CD4-positive, alpha-beta memory T cell (primary cell): ENCODE data around the gene CNGB1. TPM values are rescaled to one million over a fixed set of nuclear protein-coding genes. Genes with fewer than 3 reads are reported as not detected.

Source experiments
- CTCF ChIA-PET: fragments of 350-600 bp; sonication (Branson Sonifier 250); formaldehyde crosslinking; loops from one replicate; lab custom pipeline; 2021; ENCODE audit warnings: inconsistent platforms; ENCODE audit not compliant: partially characterized antibody; lab: Charles Lee
- POLR2A ChIA-PET: fragments of 350-600 bp; sonication (Branson Sonifier 250); formaldehyde crosslinking; loops from one replicate; lab custom pipeline; 2021; ENCODE audit not compliant: partially characterized antibody; lab: Charles Lee
- DNase-seq, 5 donors: peaks; one replicate each; pipeline versions ENCODE4 v3.0.0 to v3.0.0-alpha.2; 2020 to 2022; ENCODE audit warnings: mixed read lengths in 1 of 5
- H3K27ac ChIP-seq: one replicate; pipeline ENCODE4 v1.7.0; 2013; ENCODE audit warnings: low read depth, low read length
- H3K27me3 ChIP-seq: 2 replicates; pipeline ENCODE4 v1.7.0; 2013; ENCODE audit warnings: mild to moderate bottlenecking, low read length, moderate library complexity; ENCODE audit not compliant: insufficient read depth
- H3K36me3 ChIP-seq: 2 replicates; pipeline ENCODE4 v1.7.0; 2013; ENCODE audit warnings: mild to moderate bottlenecking, low read length, moderate library complexity; ENCODE audit not compliant: insufficient read depth
- H3K4me1 ChIP-seq: 2 replicates; pipeline ENCODE4 v1.7.0; 2013; ENCODE audit warnings: mild to moderate bottlenecking, low read length, moderate library complexity; ENCODE audit not compliant: insufficient read depth
- H3K4me3 ChIP-seq, 2 donors: one replicate each; pipeline ENCODE4 v1.7.0; 2013; ENCODE audit warnings: low read length in 2 of 2, mild to moderate bottlenecking in 1 of 2
- H3K9me3 ChIP-seq, 2 donors: one replicate each; pipeline ENCODE4 v1.7.0; 2013; ENCODE audit warnings: low read length in 2 of 2, control low read depth in 1 of 2; ENCODE audit not compliant: control insufficient read depth in 1 of 2
- H3K27ac Mint-ChIP-seq, 7 donors: one replicate each; pipeline ENCODE4 v1.8.0; 2020 to 2021; ENCODE audit warnings: mixed read lengths in 7 of 7, mild to moderate bottlenecking in 6 of 7, inconsistent platforms in 3 of 7, moderate library complexity in 3 of 7
- H3K27me3 Mint-ChIP-seq, 2 donors: one replicate each; pipeline ENCODE4 v1.8.0; 2020 to 2021; ENCODE audit warnings: mixed read lengths in 2 of 2
- H3K36me3 Mint-ChIP-seq, 2 donors: one replicate each; pipeline ENCODE4 v1.8.0; 2020 to 2021; ENCODE audit warnings: mixed read lengths in 2 of 2, inconsistent platforms in 1 of 2, mild to moderate bottlenecking in 1 of 2
- H3K4me1 Mint-ChIP-seq, 4 donors: one replicate each; pipeline ENCODE4 v1.8.0; 2020 to 2021; ENCODE audit warnings: mixed read lengths in 4 of 4, mild to moderate bottlenecking in 1 of 4
- H3K4me3 Mint-ChIP-seq, 8 donors: one replicate each; pipeline ENCODE4 v1.8.0; 2020 to 2021; ENCODE audit warnings: mixed read lengths in 8 of 8, mild to moderate bottlenecking in 7 of 8, moderate library complexity in 6 of 8, inconsistent platforms in 3 of 8
- H3K9me3 Mint-ChIP-seq, 8 donors: one replicate each; pipeline ENCODE4 v1.8.0; 2020 to 2021; ENCODE audit warnings: mixed read lengths in 8 of 8, mild to moderate bottlenecking in 5 of 8, inconsistent platforms in 3 of 8, moderate library complexity in 1 of 8
- intact Hi-C: fragments of 100-400 bp; cut with micrococcal nuclease; formaldehyde crosslinking; loops from one replicate; pipeline ENCODE4 v1.15.1; 2023
- polyA plus RNA-seq, 2 donors: library from polyadenylated mRNA; unstranded; fragments of 300-500 nt; fragmentation: Illumina TruSeq; gene quantifications; one replicate each; pipeline ENCODE4 v1.2.3, GENCODE V29; 2021
- total RNA-seq, 2 experiments: library from RNA; stranded (reverse); gene quantifications; one replicate each; pipeline ENCODE4 v1.2.3, GENCODE V29; 2021

Gene CNGB1
- total RNA-seq (not detected), polyA plus RNA-seq (not detected)

GRCh38 chr16:57970970-57971369, at the start of gene CNGB1:
Gene CNGB1, minus strand, starts transcription at chr16:57971128. Its CDS starts 3,842 bp downstream, at chr16:57967286.
- H3K27me3 ChIP-seq: no peaks in the 10 kb centered on the region
- H3K4me1 ChIP-seq: no peaks in the 10 kb centered on the region
- H3K4me3 Mint-ChIP-seq: no peak within 1 kb of the TSS
- no peaks in the 10 kb centered on the region for H3K27me3 Mint-ChIP-seq
- DNase-seq: no peak
- H3K9me3 ChIP-seq: no peaks in the 10 kb centered on the region
- no peaks in the 10 kb centered on the region for H3K36me3 Mint-ChIP-seq
- CTCF ChIA-PET: no interaction called here
- intact Hi-C loops: no loop called here
- POLR2A ChIA-PET: no interaction called here
- no peak within 1 kb of the TSS for H3K27ac ChIP-seq
- H3K27ac Mint-ChIP-seq: peak within 1 kb of the TSS in 2 of 7 donors; percentile 61 to 62
- H3K4me1 Mint-ChIP-seq: no peaks in the 10 kb centered on the region
- H3K36me3 ChIP-seq: no peaks in the 10 kb centered on the region
- no peaks in the 10 kb centered on the region for H3K9me3 Mint-ChIP-seq
- no peak within 1 kb of the TSS for H3K4me3 ChIP-seq

- no peak overlapping the region for H3K4me3 Mint-ChIP-seq
- POLR2A ChIA-PET: no interaction called here
- peak overlapping the region; percentile 63 to 92 (median 76) for H3K27ac Mint-ChIP-seq
- Histone ChIP-seq H3K27me3 (no peaks in the 10 kb centered on the region), H3K36me3 (peaks cover 10% of the 10 kb centered on the region), H3K27ac (peak overlapping the region; percentile 15), H3K4me3 (no peak overlapping the region), H3K9me3 (no peaks in the 10 kb centered on the region), H3K4me1 (peaks cover 22% of the 10 kb centered on the region)
- H3K36me3 Mint-ChIP-seq: peaks cover 0 to 10% of the 10 kb centered on the region in 2 donors
- intact Hi-C loops: loop anchor here (10.0 kb wide), 1 partner anchor 735 kb away; no protein-coding TSS in a partner anchor
- CTCF ChIA-PET: interaction anchor here (0.8 to 1.9 kb wide), 6 partner anchors 11 to 286 kb away, joined by 3 to 5 read pairs (median 3); no protein-coding TSS in a partner anchor
- peaks cover 0 to 2% (median 0%) of the 10 kb centered on the region in 8 donors for H3K9me3 Mint-ChIP-seq
- H3K27me3 Mint-ChIP-seq: peaks cover 0 to under 1% of the 10 kb centered on the region in 2 donors
- DNase-seq: no peak
- peaks cover 6 to 29% (median 19%) of the 10 kb centered on the region in 4 donors for H3K4me1 Mint-ChIP-seq
Measured at GRCh38 chr16:58019866-58020538, 49.1 kb upstream of the CNGB1 start.

GRCh38 chr16:58018803-58019202, 47.9 kb upstream of the CNGB1 start:
- no peaks in the 10 kb centered on the region for H3K9me3 ChIP-seq
- ChIA-PET CTCF (interaction anchor here (0.9 to 1.9 kb wide), 6 partner anchors 10 to 287 kb away, joined by 3 to 5 read pairs (median 4); no protein-coding TSS in a partner anchor), POLR2A (no interaction called here)
- peaks cover 10% of the 10 kb centered on the region for H3K36me3 ChIP-seq
- no peak for DNase-seq
- H3K4me1 ChIP-seq: peaks cover 15% of the 10 kb centered on the region
- peaks cover 0 to 8% of the 10 kb centered on the region in 2 donors for H3K36me3 Mint-ChIP-seq
- peaks cover 4 to 17% (median 12%) of the 10 kb centered on the region in 4 donors for H3K4me1 Mint-ChIP-seq
- H3K27ac ChIP-seq: no peak overlapping the region
- no peak overlapping the region for H3K4me3 ChIP-seq
- H3K27me3 Mint-ChIP-seq: no peaks in the 10 kb centered on the region
- no peaks in the 10 kb centered on the region for H3K9me3 Mint-ChIP-seq
- H3K27me3 ChIP-seq: no peaks in the 10 kb centered on the region
- H3K4me3 Mint-ChIP-seq: no peak overlapping the region
- intact Hi-C loops: no loop called here
- H3K27ac Mint-ChIP-seq: peak overlapping the region in 4 of 7 donors; percentile 51 to 69 (median 62)

- Histone ChIP-seq H3K36me3 (peaks cover 22% of the 10 kb centered on the region), H3K9me3 (no peaks in the 10 kb centered on the region), H3K4me3 (no peak overlapping the region), H3K27me3 (no peaks in the 10 kb centered on the region), H3K27ac (no peak overlapping the region), H3K4me1 (peaks cover 15% of the 10 kb centered on the region)
- ChIA-PET POLR2A (no interaction called here), CTCF (no interaction called here)
- Mint-ChIP-seq H3K27ac (no peak overlapping the region), H3K4me3 (no peak overlapping the region), H3K9me3 (no peaks in the 10 kb centered on the region), H3K36me3 (peaks cover 5 to 12% of the 10 kb centered on the region in 2 donors), H3K27me3 (no peaks in the 10 kb centered on the region), H3K4me1 (peaks cover 4 to 13% (median 10%) of the 10 kb centered on the region in 4 donors)
- intact Hi-C loops: no loop called here
- no peak for DNase-seq
Measured at GRCh38 chr16:58016840-58017446, 46.0 kb upstream of the CNGB1 start.

- Mint-ChIP-seq H3K4me1 (no peaks in the 10 kb centered on the region), H3K4me3 (no peak overlapping the region), H3K27ac (peak overlapping the region in 1 of 7 donors; percentile 12), H3K27me3 (no peaks in the 10 kb centered on the region), H3K36me3 (peaks cover 23 to 33% of the 10 kb centered on the region in 2 donors), H3K9me3 (no peaks in the 10 kb centered on the region)
- H3K4me1 ChIP-seq: no peaks in the 10 kb centered on the region
- H3K27me3 ChIP-seq: no peaks in the 10 kb centered on the region
- ChIA-PET POLR2A (no interaction called here), CTCF (interaction anchor here (0.6 to 1.3 kb wide), 5 partner anchors 10 to 182 kb away, joined by 3 to 6 read pairs (median 3); no protein-coding TSS in a partner anchor)
- intact Hi-C loops: no loop called here
- no peak for DNase-seq
- no peak overlapping the region for H3K27ac ChIP-seq
- no peaks in the 10 kb centered on the region for H3K9me3 ChIP-seq
- peaks cover 42% of the 10 kb centered on the region for H3K36me3 ChIP-seq
- H3K4me3 ChIP-seq: no peak overlapping the region
Measured at GRCh38 chr16:58013201-58013956, 42.5 kb upstream of the CNGB1 start.

GRCh38 chr16:58012481-58012880, 41.6 kb upstream of the CNGB1 start:
- no peaks in the 10 kb centered on the region for H3K9me3 ChIP-seq
- peaks cover 37% of the 10 kb centered on the region for H3K36me3 ChIP-seq
- H3K4me3 ChIP-seq: no peak overlapping the region
- ChIA-PET CTCF (no interaction called here), POLR2A (no interaction called here)
- intact Hi-C loops: no loop called here
- Mint-ChIP-seq H3K9me3 (no peaks in the 10 kb centered on the region), H3K36me3 (peaks cover 23 to 35% of the 10 kb centered on the region in 2 donors), H3K4me3 (no peak overlapping the region), H3K4me1 (peaks cover 0 to 2% (median 0%) of the 10 kb centered on the region in 4 donors), H3K27ac (no peak overlapping the region), H3K27me3 (no peaks in the 10 kb centered on the region)
- H3K27me3 ChIP-seq: no peaks in the 10 kb centered on the region
- DNase-seq: no peak
- H3K4me1 ChIP-seq: no peaks in the 10 kb centered on the region
- no peak overlapping the region for H3K27ac ChIP-seq

- H3K4me1 Mint-ChIP-seq: peaks cover 0 to 2% (median under 1%) of the 10 kb centered on the region in 4 donors
- no peaks in the 10 kb centered on the region for H3K9me3 Mint-ChIP-seq
- peaks cover 30 to 40% of the 10 kb centered on the region in 2 donors for H3K36me3 Mint-ChIP-seq
- POLR2A ChIA-PET: no interaction called here
- no peak overlapping the region for H3K27ac Mint-ChIP-seq
- Histone ChIP-seq H3K36me3 (peaks cover 33% of the 10 kb centered on the region), H3K27me3 (no peaks in the 10 kb centered on the region), H3K9me3 (no peaks in the 10 kb centered on the region), H3K27ac (no peak overlapping the region), H3K4me1 (no peaks in the 10 kb centered on the region), H3K4me3 (no peak overlapping the region)
- H3K4me3 Mint-ChIP-seq: no peak overlapping the region
- no peak for DNase-seq
- intact Hi-C loops: no loop called here
- H3K27me3 Mint-ChIP-seq: no peaks in the 10 kb centered on the region
- CTCF ChIA-PET: interaction anchor here (1.9 kb wide), 1 partner anchor 10 kb away, joined by 4 read pairs; no protein-coding TSS in a partner anchor
Measured at GRCh38 chr16:58011652-58012051, 40.7 kb upstream of the CNGB1 start.
